NK-92 (cell line): ENCODE results near the gene CHCHD4.

Experiments used
- DNase-seq: peaks from one replicate; lab custom pipeline; 2025; ENCODE audit not compliant: unreplicated experiment; lab: John Stamatoyannopoulos, UW

Gene CHCHD4

GRCh38 chr3:14063152-14063551, 61.5 kb downstream of the CHCHD4 start:
- no peak for DNase-seq
